SU-DHL-6 (cell line): ENCODE results near the gene AGTRAP.

Experiments
- EZH2phosphoT487 ChIP-seq: fragments of 200-600 bp; sonication (generic), shearing (Covaris generic); conservative IDR thresholded peaks from 2 replicates; pipeline ENCODE4 v1.6.1; 2018; ENCODE audit warnings: mild to moderate bottlenecking, antibody characterized with exemption, low read length, moderate library complexity, mixed read lengths
- TF ChIP-seq, protein P1 (sequence below): fragments of 200-600 bp; sonication (generic); IDR thresholded peaks from one replicate; pipeline ENCODE4 v1.5.1; 2017; ENCODE audit warnings: antibody characterized with exemption, mild to moderate bottlenecking, low read length, moderate library complexity; ENCODE audit not compliant: insufficient read depth, poor library complexity, severe bottlenecking

DNA sequence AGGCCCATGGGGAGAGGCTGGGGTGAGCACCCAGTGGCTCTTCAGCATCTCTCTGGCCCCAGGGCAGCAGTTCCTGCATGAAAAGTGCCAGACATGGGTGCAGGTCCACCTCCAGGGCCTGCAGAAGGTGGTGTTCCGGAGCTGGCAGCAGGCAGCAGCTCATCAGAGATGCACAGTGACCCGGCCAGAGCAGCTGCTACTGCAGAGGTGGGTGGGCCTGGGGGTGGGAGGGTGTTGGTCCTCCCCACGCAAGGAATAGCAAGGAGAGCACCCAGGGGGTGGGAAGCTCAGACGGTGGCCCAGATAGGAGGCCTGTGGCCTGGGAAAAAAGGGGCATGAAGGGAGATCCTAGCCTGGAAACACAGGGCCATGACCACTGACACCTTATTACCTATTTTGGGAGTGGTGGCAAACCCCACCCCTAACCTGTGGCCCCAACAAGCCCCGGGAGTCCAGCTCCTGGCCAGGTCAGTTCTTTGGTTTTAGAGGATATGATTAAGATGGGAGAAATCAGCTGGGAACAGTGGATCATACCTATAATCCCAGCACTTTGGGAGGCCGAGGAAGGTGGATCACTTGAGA lies 46.3 kb downstream of the AGTRAP start:
- TF ChIP-seq, protein P1, sequence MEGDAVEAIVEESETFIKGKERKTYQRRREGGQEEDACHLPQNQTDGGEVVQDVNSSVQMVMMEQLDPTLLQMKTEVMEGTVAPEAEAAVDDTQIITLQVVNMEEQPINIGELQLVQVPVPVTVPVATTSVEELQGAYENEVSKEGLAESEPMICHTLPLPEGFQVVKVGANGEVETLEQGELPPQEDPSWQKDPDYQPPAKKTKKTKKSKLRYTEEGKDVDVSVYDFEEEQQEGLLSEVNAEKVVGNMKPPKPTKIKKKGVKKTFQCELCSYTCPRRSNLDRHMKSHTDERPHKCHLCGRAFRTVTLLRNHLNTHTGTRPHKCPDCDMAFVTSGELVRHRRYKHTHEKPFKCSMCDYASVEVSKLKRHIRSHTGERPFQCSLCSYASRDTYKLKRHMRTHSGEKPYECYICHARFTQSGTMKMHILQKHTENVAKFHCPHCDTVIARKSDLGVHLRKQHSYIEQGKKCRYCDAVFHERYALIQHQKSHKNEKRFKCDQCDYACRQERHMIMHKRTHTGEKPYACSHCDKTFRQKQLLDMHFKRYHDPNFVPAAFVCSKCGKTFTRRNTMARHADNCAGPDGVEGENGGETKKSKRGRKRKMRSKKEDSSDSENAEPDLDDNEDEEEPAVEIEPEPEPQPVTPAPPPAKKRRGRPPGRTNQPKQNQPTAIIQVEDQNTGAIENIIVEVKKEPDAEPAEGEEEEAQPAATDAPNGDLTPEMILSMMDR = no peak
- TF ChIP-seq EZH2phosphoT487 = no peak
